Measurements from ENCODE around the gene FNDC3B. TPM values are rescaled to one million over a fixed set of nuclear protein-coding genes. Genes with fewer than 3 reads are reported as not detected.

Gene FNDC3B
- total RNA-seq, 2 donors from 2014 or later, result 57.6 to 69.3 TPM

DNA sequence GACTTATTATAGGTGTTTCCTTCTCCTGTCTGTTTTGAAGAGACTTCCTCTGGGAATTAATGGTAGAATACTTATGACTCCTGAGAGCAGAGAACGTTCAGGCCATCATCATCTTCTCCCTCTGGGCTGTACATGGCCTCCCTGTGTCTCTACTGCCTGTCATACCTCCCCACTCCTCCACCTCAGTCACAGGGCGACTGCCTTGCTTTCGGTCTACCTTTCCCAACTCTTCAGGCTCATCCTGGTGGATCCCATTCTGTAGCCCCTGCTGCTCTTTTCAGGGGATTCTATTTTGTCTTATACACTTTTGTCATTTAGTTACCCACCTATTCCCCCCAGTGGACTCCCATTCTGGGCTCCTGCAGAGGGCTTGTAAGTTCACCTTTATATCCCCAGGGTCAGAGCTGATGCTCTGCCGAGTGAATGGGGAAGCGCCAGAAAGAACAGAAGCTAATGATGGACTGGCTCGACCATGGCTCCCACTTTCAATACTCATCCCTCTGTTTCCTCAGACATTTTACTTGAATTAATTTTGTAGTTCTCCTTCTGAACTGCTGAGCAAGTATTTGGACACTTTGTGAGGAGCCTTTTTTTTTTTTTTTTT lies 28.6 kb downstream of the FNDC3B start:
- Histone ChIP-seq H3K36me3 (no peaks in the 10 kb centered on the region), H3K27ac (no peak overlapping the region), H3K4me3 (no peak overlapping the region), H3K27me3 (no peaks in the 10 kb centered on the region), H3K4me1 (peaks cover 0 to 86% of the 10 kb centered on the region in 2 donors), H3K9me3 (no peaks in the 10 kb centered on the region)
- no peak for DNase-seq (ENCODE audit: low spot score)
- TF ChIP-seq, protein P1, sequence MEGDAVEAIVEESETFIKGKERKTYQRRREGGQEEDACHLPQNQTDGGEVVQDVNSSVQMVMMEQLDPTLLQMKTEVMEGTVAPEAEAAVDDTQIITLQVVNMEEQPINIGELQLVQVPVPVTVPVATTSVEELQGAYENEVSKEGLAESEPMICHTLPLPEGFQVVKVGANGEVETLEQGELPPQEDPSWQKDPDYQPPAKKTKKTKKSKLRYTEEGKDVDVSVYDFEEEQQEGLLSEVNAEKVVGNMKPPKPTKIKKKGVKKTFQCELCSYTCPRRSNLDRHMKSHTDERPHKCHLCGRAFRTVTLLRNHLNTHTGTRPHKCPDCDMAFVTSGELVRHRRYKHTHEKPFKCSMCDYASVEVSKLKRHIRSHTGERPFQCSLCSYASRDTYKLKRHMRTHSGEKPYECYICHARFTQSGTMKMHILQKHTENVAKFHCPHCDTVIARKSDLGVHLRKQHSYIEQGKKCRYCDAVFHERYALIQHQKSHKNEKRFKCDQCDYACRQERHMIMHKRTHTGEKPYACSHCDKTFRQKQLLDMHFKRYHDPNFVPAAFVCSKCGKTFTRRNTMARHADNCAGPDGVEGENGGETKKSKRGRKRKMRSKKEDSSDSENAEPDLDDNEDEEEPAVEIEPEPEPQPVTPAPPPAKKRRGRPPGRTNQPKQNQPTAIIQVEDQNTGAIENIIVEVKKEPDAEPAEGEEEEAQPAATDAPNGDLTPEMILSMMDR (IDR thresholded peaks at IDR 0.05), result no peak

DNA sequence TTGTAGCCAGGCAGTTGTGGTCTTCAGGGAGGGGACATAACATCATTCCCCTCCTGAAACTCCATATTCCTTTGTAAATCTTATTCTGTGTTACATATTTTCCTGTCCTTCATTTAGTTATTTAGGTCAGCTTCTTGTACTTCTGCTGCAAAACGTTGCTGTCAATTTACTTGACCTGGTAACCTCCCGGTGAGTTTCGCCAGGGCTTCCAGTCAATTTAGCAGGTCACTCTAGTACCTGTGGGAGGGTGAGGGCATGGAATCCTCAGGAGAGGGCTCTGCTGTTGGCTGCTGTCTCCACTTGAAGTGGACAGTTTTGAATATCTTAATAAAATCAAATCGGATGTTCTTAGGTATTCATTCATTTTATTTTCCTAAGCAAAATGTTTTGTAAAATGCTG lies 29.6 kb downstream of the FNDC3B start:
- TF ChIP-seq, protein P1 (IDR thresholded peaks at IDR 0.05), result no peak
- no peaks in the 10 kb centered on the region for H3K27me3 ChIP-seq
- H3K27ac ChIP-seq, result peak overlapping the region in 1 of 2 donors; percentile 25
- no peak overlapping the region for H3K4me3 ChIP-seq
- DNase-seq (ENCODE audit: low spot score), result no peak
- no peaks in the 10 kb centered on the region for H3K36me3 ChIP-seq
- no peaks in the 10 kb centered on the region for H3K9me3 ChIP-seq
- H3K4me1 ChIP-seq, result peaks cover 0 to 88% of the 10 kb centered on the region in 2 donors

DNA sequence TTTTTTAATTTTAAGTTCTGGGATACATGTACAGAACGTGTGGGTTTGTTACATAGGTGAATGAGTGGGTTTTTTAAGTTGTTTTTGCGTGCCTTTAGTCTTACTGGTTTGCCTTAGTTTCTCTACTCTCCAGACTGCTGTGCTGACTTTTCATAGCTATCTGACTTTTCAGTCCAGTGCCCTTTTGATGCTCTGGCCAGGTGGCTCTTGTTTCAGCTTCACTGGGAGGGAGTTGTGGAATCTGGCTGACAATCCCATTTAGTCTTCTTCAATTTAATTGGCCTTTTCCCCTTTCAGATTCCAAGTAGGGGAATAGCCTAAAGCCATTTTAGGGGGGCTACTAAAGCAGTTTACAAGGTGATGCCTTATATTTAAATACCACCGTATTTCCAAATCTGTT lies 30.1 kb downstream of the FNDC3B start:
- Histone ChIP-seq H3K4me1 (peaks cover 0 to 93% of the 10 kb centered on the region in 2 donors), H3K36me3 (no peaks in the 10 kb centered on the region), H3K9me3 (no peaks in the 10 kb centered on the region), H3K27ac (peak overlapping the region in 1 of 2 donors; percentile 9), H3K27me3 (no peaks in the 10 kb centered on the region), H3K4me3 (no peak overlapping the region)
- TF ChIP-seq, protein P1 (IDR thresholded peaks at IDR 0.05), result no peak
- no peak for DNase-seq (ENCODE audit: low spot score)

DNA sequence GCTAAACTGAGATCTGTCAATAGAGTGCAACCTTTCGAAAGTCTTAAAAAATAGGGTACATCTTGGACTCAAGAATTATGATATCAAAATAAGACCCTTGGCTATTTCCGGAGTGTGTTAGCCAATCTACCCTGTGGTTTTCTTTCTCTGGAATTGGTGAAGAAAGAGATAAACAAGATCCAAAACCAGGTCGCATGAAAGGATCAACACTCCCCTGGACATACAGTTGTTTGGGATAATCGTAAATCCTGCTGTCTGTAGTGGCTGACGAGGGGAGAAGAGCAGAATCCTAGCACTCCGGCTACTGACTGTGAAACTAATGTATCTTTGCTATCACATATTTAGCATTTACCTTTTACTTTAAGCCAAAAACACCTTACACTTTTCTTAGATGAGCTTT lies 30.9 kb downstream of the FNDC3B start:
- H3K4me3 ChIP-seq, result no peak overlapping the region
- H3K27me3 ChIP-seq, result no peaks in the 10 kb centered on the region
- H3K9me3 ChIP-seq, result no peaks in the 10 kb centered on the region
- DNase-seq (ENCODE audit: low spot score), result no peak
- TF ChIP-seq, protein P1 (IDR thresholded peaks at IDR 0.05), result no peak
- no peaks in the 10 kb centered on the region for H3K36me3 ChIP-seq
- H3K27ac ChIP-seq, result peak overlapping the region; percentile 9 to 28
- H3K4me1 ChIP-seq, result peaks cover 0 to 94% of the 10 kb centered on the region in 2 donors

DNA sequence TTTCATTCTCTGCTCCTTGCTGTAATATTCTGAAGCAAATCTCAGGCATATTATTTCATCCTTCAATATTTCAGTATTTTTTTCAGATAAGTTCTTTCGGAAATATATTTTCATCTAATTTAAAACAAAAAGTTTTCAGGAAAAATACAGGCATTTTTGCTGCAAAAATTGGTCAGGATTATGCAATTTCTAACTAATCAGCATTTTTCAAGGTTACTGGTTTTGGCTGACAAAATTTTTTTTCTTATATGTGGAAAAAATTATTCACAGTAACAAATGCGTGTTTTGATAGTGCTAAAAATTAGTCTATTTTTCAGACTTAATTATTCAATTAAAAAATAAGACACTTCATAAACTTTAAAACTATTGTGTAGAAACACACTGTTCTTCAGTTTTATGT lies 31.4 kb downstream of the FNDC3B start:
- peak overlapping the region in 1 of 2 donors; percentile 28 for H3K27ac ChIP-seq
- H3K4me3 ChIP-seq, result no peak overlapping the region
- TF ChIP-seq, protein P1 (IDR thresholded peaks at IDR 0.05), result no peak
- peaks cover 0 to 94% of the 10 kb centered on the region in 2 donors for H3K4me1 ChIP-seq
- H3K27me3 ChIP-seq, result no peaks in the 10 kb centered on the region
- H3K9me3 ChIP-seq, result no peaks in the 10 kb centered on the region
- DNase-seq (ENCODE audit: low spot score), result no peak
- H3K36me3 ChIP-seq, result no peaks in the 10 kb centered on the region

Measured in right atrium auricular region (tissue), 2 donors.